ENCODE measurements around the gene PHF8. TPM values are rescaled to one million over a fixed set of nuclear protein-coding genes. Genes with fewer than 3 reads are reported as not detected.

Gene PHF8
- polyA plus RNA-seq, 3 donors: 10.5 to 20.3 (median 11.9) TPM

DNA sequence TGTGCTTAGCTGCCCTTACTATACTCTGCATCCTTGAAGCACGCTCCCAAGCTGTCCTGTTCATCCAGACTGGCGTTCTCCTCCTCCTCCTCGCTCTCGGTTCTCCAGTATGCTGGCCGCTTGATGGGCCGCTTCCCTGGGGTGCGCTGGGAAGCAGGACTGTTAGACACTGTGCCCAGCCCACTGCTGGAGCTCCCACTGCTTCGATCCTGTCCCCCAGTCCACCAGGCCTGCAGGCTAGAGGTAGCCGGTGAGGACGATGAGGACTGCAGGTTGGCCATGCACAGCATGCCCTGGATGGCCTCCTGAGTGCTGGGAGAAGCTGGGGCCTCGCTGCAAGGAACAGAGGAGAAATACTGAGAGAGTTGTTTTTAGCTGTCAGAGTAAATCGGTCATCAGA, 59.4 kb downstream of the PHF8 start:
- H3K4me1 Mint-ChIP-seq: no peaks in the 10 kb centered on the region
- peaks cover 0 to 6% (median 0%) of the 10 kb centered on the region in 3 donors for H3K27me3 Mint-ChIP-seq (ENCODE audit: low read depth in 3 of 3)
- Histone ChIP-seq H3K27me3 (ENCODE audit: control insufficient read depth in 2 of 2, insufficient read depth in 2 of 2, low read length in 2 of 2) (no peaks in the 10 kb centered on the region), H3K9ac (ENCODE audit: insufficient read depth, low read length, poor library complexity, severe bottlenecking) (no peak overlapping the region), H3K4me1 (ENCODE audit: control insufficient read depth in 1 of 2, insufficient read depth in 2 of 2, low read length in 2 of 2) (no peaks in the 10 kb centered on the region), H3K27ac (ENCODE audit: low read depth in 1 of 2, low read length in 2 of 2) (no peak overlapping the region), H3K9me3 (replicated peaks in 1 of 2; ENCODE audit: control insufficient read depth in 1 of 2, insufficient read depth in 1 of 2, low read length in 2 of 2) (no peaks in the 10 kb centered on the region), H3K4me3 (replicated peaks in 1 of 3; ENCODE audit: low read depth in 2 of 3, low read length in 3 of 3) (no peak overlapping the region), H3K4me2 (replicated peaks; ENCODE audit: extremely low read depth, low read length, poor library complexity, severe bottlenecking) (no peak overlapping the region), H4K20me1 (ENCODE audit: insufficient read depth, low read length) (no peaks in the 10 kb centered on the region), H3K36me3 (replicated peaks in 1 of 2; ENCODE audit: control insufficient read depth in 1 of 2, insufficient read depth in 2 of 2, low read length in 2 of 2) (peaks cover 45 to 92% of the 10 kb centered on the region in 2 donors), H2AFZ (ENCODE audit: insufficient read depth, low read depth, low read length, poor library complexity, severe bottlenecking) (no peak overlapping the region), H3K79me2 (ENCODE audit: insufficient read depth, low read length) (no peaks in the 10 kb centered on the region)
- TF ChIP-seq, protein P1, sequence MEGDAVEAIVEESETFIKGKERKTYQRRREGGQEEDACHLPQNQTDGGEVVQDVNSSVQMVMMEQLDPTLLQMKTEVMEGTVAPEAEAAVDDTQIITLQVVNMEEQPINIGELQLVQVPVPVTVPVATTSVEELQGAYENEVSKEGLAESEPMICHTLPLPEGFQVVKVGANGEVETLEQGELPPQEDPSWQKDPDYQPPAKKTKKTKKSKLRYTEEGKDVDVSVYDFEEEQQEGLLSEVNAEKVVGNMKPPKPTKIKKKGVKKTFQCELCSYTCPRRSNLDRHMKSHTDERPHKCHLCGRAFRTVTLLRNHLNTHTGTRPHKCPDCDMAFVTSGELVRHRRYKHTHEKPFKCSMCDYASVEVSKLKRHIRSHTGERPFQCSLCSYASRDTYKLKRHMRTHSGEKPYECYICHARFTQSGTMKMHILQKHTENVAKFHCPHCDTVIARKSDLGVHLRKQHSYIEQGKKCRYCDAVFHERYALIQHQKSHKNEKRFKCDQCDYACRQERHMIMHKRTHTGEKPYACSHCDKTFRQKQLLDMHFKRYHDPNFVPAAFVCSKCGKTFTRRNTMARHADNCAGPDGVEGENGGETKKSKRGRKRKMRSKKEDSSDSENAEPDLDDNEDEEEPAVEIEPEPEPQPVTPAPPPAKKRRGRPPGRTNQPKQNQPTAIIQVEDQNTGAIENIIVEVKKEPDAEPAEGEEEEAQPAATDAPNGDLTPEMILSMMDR (IDR thresholded peaks at IDR 0.05): no peak
- H3K4me3 Mint-ChIP-seq: no peak overlapping the region
- intact Hi-C loops (cut with micrococcal nuclease): no loop called here
- H3K9me3 Mint-ChIP-seq: peaks cover 0 to 2% (median 0%) of the 10 kb centered on the region in 7 donors
- no peak for DNase-seq
- WGBS (ENCODE audit: insufficient coverage): 98% methylated on average over 9 of the region's 12 CpGs
- H3K36me3 Mint-ChIP-seq: peaks cover 58 to 76% of the 10 kb centered on the region in 2 donors
- no peak overlapping the region for H3K27ac Mint-ChIP-seq

DNA sequence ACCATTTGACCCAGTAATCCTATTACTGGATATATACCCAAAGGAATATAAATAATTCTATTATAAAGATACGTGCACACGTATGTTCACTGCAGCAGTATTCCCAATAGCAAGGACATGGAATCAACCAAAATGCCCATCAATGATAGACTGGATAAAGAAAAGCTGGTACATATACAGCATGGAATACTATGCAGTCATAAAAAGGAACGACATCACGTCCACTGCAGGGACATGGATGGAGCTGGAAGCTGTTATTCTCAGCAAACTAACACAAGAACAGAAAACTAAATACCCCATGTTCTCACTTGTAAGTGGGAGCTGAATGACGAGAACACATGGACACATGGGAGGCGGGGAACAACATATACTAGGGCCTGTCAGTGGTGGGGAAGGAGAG, 69.7 kb downstream of the PHF8 start:
- Histone ChIP-seq H2AFZ (ENCODE audit: insufficient read depth, low read depth, low read length, poor library complexity, severe bottlenecking) (no peak overlapping the region), H3K4me3 (replicated peaks in 1 of 3; ENCODE audit: low read depth in 2 of 3, low read length in 3 of 3) (no peak overlapping the region), H3K9me3 (replicated peaks in 1 of 2; ENCODE audit: control insufficient read depth in 1 of 2, insufficient read depth in 1 of 2, low read length in 2 of 2) (peaks cover 0 to 6% of the 10 kb centered on the region in 2 donors), H3K27me3 (ENCODE audit: control insufficient read depth in 2 of 2, insufficient read depth in 2 of 2, low read length in 2 of 2) (no peaks in the 10 kb centered on the region), H3K79me2 (ENCODE audit: insufficient read depth, low read length) (no peaks in the 10 kb centered on the region), H3K27ac (ENCODE audit: low read depth in 1 of 2, low read length in 2 of 2) (no peak overlapping the region), H3K4me2 (replicated peaks; ENCODE audit: extremely low read depth, low read length, poor library complexity, severe bottlenecking) (no peak overlapping the region), H4K20me1 (ENCODE audit: insufficient read depth, low read length) (no peaks in the 10 kb centered on the region), H3K4me1 (ENCODE audit: control insufficient read depth in 1 of 2, insufficient read depth in 2 of 2, low read length in 2 of 2) (no peaks in the 10 kb centered on the region), H3K36me3 (replicated peaks in 1 of 2; ENCODE audit: control insufficient read depth in 1 of 2, insufficient read depth in 2 of 2, low read length in 2 of 2) (peaks cover 27 to 56% of the 10 kb centered on the region in 2 donors), H3K9ac (ENCODE audit: insufficient read depth, low read length, poor library complexity, severe bottlenecking) (no peak overlapping the region)
- no peaks in the 10 kb centered on the region for H3K4me1 Mint-ChIP-seq
- H3K9me3 Mint-ChIP-seq: peaks cover 0 to 12% (median 5%) of the 10 kb centered on the region in 7 donors
- H3K4me3 Mint-ChIP-seq: no peak overlapping the region
- intact Hi-C loops (cut with micrococcal nuclease): no loop called here
- H3K36me3 Mint-ChIP-seq: peaks cover 57 to 71% of the 10 kb centered on the region in 2 donors
- DNase-seq: no peak
- WGBS (ENCODE audit: insufficient coverage): no CpG with 5 or more reads among the region's 6 CpGs
- TF ChIP-seq, protein P1 (IDR thresholded peaks at IDR 0.05): no peak
- no peak overlapping the region for H3K27ac Mint-ChIP-seq
- H3K27me3 Mint-ChIP-seq (ENCODE audit: low read depth in 3 of 3): peaks cover 0 to 4% (median 2%) of the 10 kb centered on the region in 3 donors

All from CD14-positive monocyte (primary cell).